T-helper 22 cell (primary cell): ENCODE data around the gene HPGDS.
"Not testable (repeated sequence)": the region's sequence is repeated elsewhere in the genome, so short reads cannot be mapped to it uniquely, and the experiment has no call there.

Source experiments
- DNase-seq: peaks from one replicate; pipeline ENCODE4 v3.0.0-alpha.2; 2020; ENCODE audit warnings: low read depth

HPGDS gene

GRCh38 chr4:94342694-94343093 lies at the start of gene HPGDS:
Gene HPGDS, minus strand, starts transcription at chr4:94342836. Its CDS starts 8,207 bp downstream, at chr4:94334629.
- no peak for DNase-seq

- no peak for DNase-seq
These were observed 48.3 kb upstream of the HPGDS start for GRCh38 chr4:94390804-94391410.

GRCh38 chr4:94389595-94390267 lies 47.1 kb upstream of the HPGDS start:
- no peak for DNase-seq

GRCh38 chr4:94387965-94388364 lies 45.3 kb upstream of the HPGDS start:
- DNase-seq: not testable (repeated sequence)

- DNase-seq: not testable (repeated sequence)
These were observed 42.8 kb upstream of the HPGDS start for GRCh38 chr4:94385452-94385851.

- DNase-seq: not testable (repeated sequence)
These were observed 40.3 kb upstream of the HPGDS start for GRCh38 chr4:94382891-94383290.

- no peak for DNase-seq
These were observed 35.4 kb upstream of the HPGDS start for GRCh38 chr4:94378047-94378446.

GRCh38 chr4:94377294-94377693 lies 34.7 kb upstream of the HPGDS start:
- DNase-seq: no peak

GRCh38 chr4:94375364-94375763 lies 32.7 kb upstream of the HPGDS start:
- DNase-seq: no peak

- DNase-seq: no peak
These were observed 31.1 kb upstream of the HPGDS start for GRCh38 chr4:94373752-94374151.

GRCh38 chr4:94372991-94373390 lies 30.4 kb upstream of the HPGDS start:
- DNase-seq: no peak

- DNase-seq: no peak
These were observed 29.8 kb upstream of the HPGDS start for GRCh38 chr4:94372228-94372978.

- DNase-seq: no peak
These were observed 28.7 kb upstream of the HPGDS start for GRCh38 chr4:94371290-94371689.

GRCh38 chr4:94370533-94371254 lies 28.1 kb upstream of the HPGDS start:
- DNase-seq: no peak

- no peak for DNase-seq
These were observed 26.4 kb upstream of the HPGDS start for GRCh38 chr4:94369046-94369445.

- no peak for DNase-seq
These were observed 25.8 kb upstream of the HPGDS start for GRCh38 chr4:94368459-94368858.

GRCh38 chr4:94365304-94365703 lies 22.7 kb upstream of the HPGDS start:
- DNase-seq: no peak

GRCh38 chr4:94364527-94364926 lies 21.9 kb upstream of the HPGDS start:
- DNase-seq: no peak

- no peak for DNase-seq
These were observed 20.6 kb upstream of the HPGDS start for GRCh38 chr4:94363136-94363655.

GRCh38 chr4:94359838-94360237 lies 17.2 kb upstream of the HPGDS start:
- no peak for DNase-seq

- DNase-seq: no peak
These were observed 16.6 kb upstream of the HPGDS start for GRCh38 chr4:94359221-94359620.

- DNase-seq: no peak
These were observed 15.5 kb upstream of the HPGDS start for GRCh38 chr4:94358101-94358500.
